ENCODE data around the gene RYR3.
"Not testable (repeated sequence)": the region's sequence is repeated elsewhere in the genome, so short reads cannot be mapped to it uniquely, and the experiment has no call there.

RYR3 gene

GRCh38 chr15:33598382-33598781 is 287.6 kb downstream of the RYR3 start:
- DNase-seq = not testable (repeated sequence)

- DNase-seq = no peak
These were observed 289.4 kb downstream of the RYR3 start for GRCh38 chr15:33600212-33600611.

- no peak for DNase-seq
These were observed 290.7 kb downstream of the RYR3 start for GRCh38 chr15:33601461-33601860.

- no peak for DNase-seq
These were observed 297.9 kb downstream of the RYR3 start for GRCh38 chr15:33608714-33609113.

GRCh38 chr15:33612721-33613304 is 302.0 kb downstream of the RYR3 start:
- no peak for DNase-seq

GRCh38 chr15:33616475-33616874 is 305.7 kb downstream of the RYR3 start:
- DNase-seq = no peak

- no peak for DNase-seq
These were observed 307.6 kb downstream of the RYR3 start for GRCh38 chr15:33618350-33618749.

- no peak for DNase-seq
These were observed 310.4 kb downstream of the RYR3 start for GRCh38 chr15:33621141-33621540.

- DNase-seq = no peak
These were observed 312.2 kb downstream of the RYR3 start for GRCh38 chr15:33623010-33623409.

GRCh38 chr15:33624439-33624838 is 313.7 kb downstream of the RYR3 start:
- DNase-seq = no peak

- no peak for DNase-seq
These were observed 318.9 kb downstream of the RYR3 start for GRCh38 chr15:33629647-33630046.

- DNase-seq = no peak
These were observed 325.5 kb downstream of the RYR3 start for GRCh38 chr15:33636234-33636633.

- no peak for DNase-seq
These were observed 326.2 kb downstream of the RYR3 start for GRCh38 chr15:33636958-33637357.

- no peak for DNase-seq
These were observed 327.7 kb downstream of the RYR3 start for GRCh38 chr15:33638453-33638852.

- DNase-seq = no peak
These were observed 328.3 kb downstream of the RYR3 start for GRCh38 chr15:33639051-33639450.

GRCh38 chr15:33639456-33639855 is 328.7 kb downstream of the RYR3 start:
- DNase-seq = no peak

GRCh38 chr15:33639978-33640377 is 329.2 kb downstream of the RYR3 start:
- no peak for DNase-seq

- no peak for DNase-seq
These were observed 330.3 kb downstream of the RYR3 start for GRCh38 chr15:33641069-33641468.

GRCh38 chr15:33644304-33644703 is 333.5 kb downstream of the RYR3 start:
- no peak for DNase-seq

GRCh38 chr15:33646744-33647143 is 336.0 kb downstream of the RYR3 start:
- no peak for DNase-seq

GRCh38 chr15:33649217-33649933 is 338.6 kb downstream of the RYR3 start:
- no peak for DNase-seq

GRCh38 chr15:33654860-33655259 is 344.1 kb downstream of the RYR3 start:
- DNase-seq = no peak

GRCh38 chr15:33655488-33655887 is 344.7 kb downstream of the RYR3 start:
- no peak for DNase-seq

- no peak for DNase-seq
These were observed 345.4 kb downstream of the RYR3 start for GRCh38 chr15:33656168-33656567.

GRCh38 chr15:33660151-33660550 is 349.4 kb downstream of the RYR3 start:
- DNase-seq = no peak

Measured in stimulated activated CD8-positive, alpha-beta memory T cell treated with anti-CD3 and anti-CD28 coated beads, Interleukin-4, amount 100 ng/mL, for 48 hours (primary cell).